Measurements from ENCODE around the gene TUBB8B.
A peak's percentile ranks its signal among the peaks of the same experiment; 100 is the strongest.
"Not testable (repeated sequence)": the region's sequence is repeated elsewhere in the genome, so short reads cannot be mapped to it uniquely, and the experiment has no call there.

TUBB8B gene

DNA sequence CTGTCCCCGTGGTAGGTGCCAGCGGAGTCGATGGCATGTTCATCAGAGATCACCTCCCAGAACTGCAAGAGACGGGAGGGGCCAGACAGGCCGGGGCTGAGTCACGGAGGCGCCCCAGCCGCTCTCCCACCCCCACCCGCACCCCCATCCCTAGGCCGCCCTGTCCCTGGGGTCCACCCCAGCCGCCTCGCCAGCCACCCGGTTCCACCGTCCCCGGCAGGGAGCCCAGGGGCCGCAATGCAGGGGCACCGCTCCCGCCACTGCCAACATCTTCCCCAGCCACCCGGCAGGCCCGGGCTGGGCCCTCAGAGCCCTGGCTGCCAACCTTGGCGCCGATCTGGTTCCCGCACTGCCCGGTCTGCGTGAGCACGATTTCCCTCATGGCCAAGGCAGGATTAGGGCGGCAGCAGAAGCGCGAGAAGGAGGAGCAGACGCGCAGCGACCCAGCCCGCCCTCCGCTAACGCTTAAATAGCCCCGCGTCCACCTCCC lies at the start of gene TUBB8B:
Gene TUBB8B (minus strand): TSS at position 440 of the 490 bp plus-strand sequence. CDS start 58 bp downstream, at position 382.
- not testable (repeated sequence) for DNase-seq

DNA sequence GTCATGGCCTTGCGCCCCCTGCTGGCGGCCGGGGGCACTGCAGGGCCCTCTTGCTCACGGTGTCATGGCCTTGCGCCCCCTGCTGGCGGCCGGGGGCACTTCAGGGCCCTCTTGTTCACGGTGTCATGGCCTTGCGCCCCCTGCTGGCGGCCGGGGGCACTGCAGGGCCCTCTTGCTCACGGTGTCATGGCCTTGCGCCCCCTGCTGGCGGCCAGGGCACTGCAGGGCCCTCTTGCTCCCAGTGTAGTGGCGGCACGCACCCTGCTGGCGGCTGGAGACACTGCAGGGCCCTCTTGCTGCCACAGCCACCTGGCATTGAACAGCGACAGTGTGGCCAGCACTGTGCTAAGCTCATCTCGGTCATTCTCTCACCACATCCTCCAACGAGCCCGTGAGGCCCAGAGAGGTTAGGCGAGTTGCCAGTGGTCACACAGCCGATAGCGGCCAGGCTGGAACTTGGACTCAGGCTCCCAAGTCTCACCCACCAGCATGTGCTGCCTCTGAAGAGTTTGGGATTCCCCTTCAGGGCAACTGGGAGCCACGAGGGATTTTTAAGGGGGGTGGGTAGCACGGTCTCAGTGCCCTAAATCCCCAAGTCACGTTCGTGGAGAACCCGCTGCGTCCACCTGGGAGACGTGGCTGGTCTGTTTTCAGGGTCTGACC lies 48.0 kb upstream of the TUBB8B start:
- DNase-seq: peak; percentile 19

DNA sequence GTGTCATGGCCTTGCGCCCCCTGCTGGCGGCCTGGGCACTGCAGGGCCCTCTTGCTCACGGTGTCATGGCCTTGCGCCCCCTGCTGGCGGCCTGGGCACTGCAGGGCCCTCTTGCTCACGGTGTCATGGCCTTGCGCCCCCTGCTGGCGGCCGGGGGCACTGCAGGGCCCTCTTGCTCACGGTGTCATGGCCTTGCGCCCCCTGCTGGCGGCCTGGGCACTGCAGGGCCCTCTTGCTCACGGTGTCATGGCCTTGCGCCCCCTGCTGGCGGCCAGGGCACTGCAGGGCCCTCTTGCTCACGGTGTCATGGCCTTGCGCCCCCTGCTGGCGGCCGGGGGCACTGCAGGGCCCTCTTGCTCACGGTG lies 47.3 kb upstream of the TUBB8B start:
- DNase-seq: not testable (repeated sequence)

DNA sequence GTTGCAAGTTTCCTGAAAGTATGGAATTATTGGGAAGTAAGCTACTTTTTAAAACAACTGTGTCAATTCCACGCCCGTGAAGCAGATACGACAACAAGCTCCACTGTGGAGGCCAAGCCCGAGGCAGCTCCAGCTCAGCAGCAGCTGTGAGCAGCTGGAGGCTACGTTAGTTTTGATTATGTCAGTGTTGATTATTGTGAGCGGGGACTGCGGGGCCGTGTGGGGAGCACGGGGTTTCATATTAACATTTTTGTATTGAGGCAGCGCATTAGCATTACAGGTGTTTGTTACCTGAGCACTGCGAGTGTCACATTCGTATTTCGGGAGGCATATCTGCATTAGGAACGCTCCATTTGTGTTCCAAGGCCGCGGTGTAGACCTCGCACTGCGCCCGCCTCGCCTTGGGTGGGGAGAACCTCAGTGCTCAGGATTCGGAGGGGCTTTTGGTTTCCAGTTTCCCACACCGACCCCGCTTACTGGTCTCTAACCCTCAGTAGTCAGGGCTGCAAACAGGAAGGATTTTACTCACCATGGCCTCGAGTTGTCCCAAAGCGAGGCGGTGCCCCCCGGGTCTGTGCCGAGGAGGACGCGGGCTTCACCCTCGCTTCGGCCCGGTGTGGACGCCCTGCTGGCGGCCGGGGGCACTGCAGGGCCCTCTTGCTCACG lies 46.8 kb upstream of the TUBB8B start:
- DNase-seq: not testable (repeated sequence)

DNA sequence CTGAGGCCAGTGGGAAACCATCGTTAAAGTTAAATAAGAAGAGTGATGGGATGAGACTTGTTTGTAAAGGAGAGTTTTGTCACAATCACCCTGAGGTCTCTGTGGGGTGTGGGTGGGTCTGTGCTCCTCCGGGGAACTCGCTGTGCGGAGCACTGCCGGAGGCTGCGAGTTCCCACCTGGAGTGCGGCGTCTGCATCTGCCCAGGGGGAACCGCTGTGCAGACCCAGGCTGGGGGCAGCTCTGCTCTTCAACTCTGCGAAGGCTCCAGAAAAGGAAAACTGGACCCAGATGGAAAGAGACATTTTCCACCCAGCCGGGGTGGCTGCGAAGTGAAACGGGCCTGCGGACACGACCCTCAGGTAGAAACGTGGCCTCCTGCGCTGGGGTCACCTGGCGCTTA lies 46.2 kb upstream of the TUBB8B start:
- DNase-seq: not testable (repeated sequence)

DNA sequence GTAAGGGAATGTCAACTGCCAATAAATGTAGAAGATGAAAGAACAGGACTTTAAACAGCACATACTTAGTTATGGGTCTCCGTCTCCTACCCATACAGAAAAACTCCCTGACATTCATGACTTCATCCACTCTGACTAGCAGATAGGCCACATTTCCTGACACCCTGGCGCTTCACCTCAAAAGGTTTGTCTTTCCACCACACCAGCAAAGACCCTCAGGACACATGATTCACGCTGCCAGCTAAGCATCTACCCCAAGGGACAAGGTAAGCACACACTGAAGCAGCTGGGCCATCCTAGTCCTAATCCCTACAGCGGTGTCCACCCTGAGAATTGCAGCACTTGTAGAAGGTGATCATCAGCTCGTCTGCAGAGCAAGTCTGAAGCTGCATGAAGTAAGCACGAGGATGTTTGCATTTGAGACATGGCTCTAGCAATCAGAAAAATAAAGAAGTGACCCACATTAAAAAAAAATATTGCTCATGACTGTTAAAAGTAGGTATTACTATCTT lies 44.5 kb upstream of the TUBB8B start:
- not testable (repeated sequence) for DNase-seq

DNA sequence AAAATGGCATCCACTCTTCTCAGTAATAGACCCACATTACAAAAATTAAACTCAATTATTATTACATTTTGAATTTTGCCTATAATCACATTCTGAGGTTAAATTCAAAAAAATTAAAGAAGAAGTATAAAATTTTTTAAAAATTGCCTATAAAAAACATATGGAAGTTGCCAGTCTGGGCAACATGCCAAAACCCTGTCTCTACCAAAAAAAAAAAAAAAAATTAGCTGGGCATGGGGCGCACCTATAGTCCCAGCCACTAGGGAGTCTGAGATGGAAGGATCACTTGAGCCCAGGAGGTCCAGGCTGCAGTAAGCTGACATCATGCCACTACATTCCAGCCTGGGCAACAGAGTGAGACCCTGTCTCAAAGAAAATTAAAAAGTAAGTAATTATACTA lies 42.1 kb upstream of the TUBB8B start:
- not testable (repeated sequence) for DNase-seq

DNA sequence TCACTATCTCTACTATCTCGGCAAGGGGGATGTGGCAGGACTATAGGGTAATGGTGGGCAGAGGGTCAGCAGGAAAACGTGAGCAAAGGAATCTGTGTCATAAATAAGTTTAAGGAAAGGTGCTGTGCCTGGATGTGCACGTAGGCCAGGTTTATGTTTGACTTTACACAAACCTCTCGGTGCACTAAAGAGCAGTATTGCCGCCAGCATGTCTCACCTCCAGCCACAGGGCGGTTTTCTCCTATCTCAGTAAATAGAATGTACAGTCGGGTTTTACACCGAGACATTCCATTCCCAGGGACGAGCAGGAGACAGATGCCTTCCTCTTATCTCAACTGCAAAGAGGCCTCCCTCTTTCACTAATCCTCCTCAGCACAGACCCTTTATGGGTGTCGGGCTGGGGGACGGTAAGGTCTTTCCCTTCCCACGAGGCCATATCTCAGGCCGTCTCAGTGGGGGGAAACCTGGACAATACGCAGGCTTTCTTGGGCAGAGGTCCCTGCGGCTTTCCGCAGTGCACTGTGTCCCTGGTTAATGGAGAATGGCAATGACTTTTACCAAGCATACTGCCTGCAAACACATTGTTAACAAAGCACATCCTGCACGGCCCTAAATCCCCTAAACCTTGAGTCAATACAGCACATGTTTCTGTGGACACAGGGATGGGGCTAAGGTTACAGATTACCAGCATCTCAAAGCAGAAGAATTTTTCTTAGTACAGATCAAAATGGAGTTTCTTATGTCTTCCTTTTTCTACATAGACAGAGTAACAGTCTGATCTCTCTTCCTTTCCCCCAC lies 41.2 kb upstream of the TUBB8B start:
- DNase-seq: not testable (repeated sequence)

DNA sequence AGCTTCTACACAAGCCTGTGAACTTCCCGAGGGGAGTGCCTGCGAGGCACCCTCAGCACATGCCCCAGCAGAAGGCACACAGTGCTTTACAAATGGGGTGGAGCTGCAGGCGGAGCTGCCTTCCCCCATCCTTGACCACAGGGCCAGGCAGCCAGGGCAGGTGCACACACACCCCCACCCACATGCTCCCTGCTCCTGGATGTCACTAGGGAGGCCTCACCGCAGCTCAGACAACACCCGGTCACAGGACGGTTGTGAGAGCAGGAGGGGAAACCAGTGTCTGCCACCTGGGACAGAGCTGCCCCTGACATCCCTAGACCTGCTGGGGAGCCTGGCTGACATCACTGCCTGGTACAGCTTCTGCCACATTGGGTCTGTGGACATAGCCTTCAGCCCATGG lies 39.7 kb upstream of the TUBB8B start:
- DNase-seq: not testable (repeated sequence)

DNA sequence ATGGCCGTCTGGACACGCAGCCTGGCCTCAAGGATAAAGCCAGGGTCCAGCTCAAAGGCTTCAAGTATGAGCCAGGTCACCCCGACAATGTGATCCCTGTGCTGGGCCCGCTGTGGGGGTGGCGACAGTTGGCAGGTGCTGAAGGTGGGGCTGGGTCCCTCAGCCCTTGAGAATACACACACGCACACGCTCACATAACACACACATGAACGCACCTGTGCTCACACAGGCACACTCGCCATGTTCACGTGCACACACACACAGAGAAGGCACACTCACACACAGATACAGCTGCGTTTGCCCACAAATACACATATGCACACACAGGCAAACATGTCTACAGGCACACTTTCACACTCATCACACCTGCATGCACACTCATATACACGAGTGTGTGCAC lies 35.4 kb upstream of the TUBB8B start:
- DNase-seq: not testable (repeated sequence)

DNA sequence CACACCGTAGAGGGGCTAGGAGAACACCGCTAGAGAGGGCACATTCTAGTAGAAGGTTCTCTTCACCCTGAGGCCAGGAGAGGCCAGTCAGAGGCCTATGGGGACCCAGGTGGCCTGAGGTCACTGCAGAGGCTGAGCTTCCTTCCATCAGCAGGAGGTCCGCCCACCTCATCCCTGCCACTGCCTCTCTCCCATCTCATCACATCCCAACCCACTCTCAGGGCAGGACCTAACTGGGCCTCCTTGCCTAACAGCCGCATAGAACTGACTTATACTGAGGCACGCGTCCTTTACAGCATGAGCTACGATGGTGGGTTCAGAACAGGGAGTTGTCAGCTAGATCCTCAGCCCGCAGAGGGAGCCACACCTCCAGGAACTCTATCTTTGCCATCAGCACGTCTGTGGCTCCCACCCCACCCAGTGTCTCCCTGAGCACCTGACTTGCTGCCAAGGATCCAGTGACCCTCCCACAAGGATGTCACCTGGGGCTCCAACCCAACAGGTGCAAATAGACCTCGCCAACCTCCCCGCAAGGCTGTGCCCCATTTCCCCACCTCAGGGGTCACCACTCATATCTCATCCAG lies 33.3 kb upstream of the TUBB8B start:
- DNase-seq: not testable (repeated sequence)

DNA sequence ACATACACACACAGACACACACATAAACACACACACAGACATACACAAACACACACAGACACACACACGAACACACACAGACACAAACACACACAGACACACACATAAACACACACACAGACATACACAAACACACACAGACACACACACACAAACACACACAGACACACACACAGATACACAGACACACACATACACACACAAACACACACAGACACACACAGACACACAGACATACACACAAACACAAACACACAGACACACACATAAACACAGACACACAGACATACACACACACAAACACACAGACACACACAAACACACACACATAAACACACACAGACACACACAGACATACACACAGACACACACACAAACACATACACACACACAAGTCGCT lies 31.5 kb upstream of the TUBB8B start:
- DNase-seq: not testable (repeated sequence)

DNA sequence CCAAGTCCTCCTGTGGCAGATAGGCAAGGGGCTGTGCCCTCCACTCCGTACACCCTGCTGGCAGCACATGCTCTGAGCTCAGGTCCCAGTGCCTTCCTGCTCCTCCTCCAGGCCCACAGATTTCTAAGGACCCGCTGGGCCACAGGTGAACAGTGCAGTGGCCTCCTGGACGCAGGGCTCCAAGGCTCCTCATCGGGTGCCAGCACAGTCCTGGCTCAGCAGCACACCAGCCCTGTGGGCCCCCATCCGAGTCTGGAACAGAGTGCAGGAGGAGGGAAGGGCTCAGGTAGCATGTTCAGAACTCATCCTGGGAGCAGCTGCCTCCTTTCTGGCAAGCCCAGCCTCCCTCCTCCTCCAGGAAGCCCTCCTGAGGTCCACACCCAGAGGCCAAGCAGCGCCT lies 30.8 kb upstream of the TUBB8B start:
- not testable (repeated sequence) for DNase-seq

DNA sequence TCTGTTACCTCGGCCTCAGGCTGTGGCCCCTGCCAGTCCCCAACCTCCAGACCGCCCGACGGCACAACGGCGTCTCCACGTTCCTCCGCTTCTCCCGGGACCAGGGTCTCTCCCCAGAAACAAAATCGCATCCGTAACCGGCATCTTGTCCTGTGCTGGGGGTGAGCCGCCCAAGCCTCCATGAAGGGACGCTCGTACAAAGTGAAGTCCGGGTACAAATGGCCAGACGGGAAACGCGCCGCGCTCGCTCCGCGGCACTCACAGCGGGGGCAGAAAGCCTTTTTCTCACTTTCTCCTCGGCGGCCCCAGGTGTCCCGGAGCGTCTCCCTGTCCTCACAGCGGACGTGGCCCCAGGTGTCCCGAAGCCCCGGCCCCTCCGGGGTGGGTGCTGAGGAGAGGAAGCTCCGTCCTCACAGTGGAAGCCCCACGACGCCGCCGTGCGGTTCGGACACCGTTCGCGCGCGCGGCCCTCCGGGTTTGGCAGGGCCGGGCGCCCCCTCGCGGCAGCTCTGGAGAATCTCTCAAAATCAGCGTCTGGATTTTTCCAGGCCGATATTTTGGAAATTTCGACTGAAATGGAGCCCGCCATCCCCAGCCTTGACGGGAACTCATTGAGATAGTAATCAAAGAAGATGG lies 26.2 kb upstream of the TUBB8B start:
- DNase-seq: not testable (repeated sequence)

DNA sequence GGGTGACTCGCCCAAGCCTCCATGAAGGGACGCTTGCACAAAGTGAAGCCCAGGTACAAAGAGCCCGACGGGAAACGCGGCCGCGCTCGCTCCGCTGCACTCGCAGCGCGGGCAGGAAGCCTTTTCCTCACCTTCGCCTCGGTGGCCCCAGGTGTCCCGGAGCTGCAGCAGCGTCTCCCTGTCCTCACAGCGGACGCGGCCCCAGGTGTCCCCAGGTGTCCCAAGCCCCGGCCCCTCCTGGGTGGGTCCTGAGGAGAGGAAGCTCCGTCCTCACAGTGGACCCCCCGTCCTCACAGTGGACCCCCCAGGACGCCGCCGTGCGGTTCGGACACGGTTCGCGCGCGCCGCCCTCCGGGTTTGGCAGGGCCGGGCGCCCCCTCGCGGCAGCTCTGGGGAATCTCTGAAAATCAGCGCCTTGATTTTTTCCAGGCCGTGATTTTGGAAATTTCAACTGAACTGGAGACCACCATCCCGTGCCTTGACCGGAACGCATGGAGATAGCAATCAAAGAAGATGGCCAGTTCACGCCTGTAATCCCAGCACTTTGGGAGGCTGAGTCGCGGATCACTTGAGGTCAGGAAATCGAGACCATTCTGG lies 23.9 kb upstream of the TUBB8B start:
- DNase-seq: not testable (repeated sequence)

DNA sequence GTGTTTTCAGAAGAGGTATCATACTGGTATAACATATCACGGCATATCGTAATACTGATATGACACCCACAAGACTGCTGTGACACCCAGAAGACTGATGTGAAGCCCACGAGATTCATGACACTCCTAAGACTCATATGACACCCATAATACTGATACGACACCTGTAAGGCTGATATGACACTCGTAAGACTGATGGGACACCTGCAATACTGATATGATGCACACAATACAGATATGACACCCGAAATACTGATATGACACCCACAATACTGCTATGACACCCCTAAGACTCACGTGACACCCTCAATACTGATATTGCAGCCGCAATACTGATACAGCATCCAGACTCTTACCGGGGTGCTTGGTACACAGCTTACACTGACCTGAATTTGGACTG lies 18.3 kb upstream of the TUBB8B start:
- DNase-seq: not testable (repeated sequence)

DNA sequence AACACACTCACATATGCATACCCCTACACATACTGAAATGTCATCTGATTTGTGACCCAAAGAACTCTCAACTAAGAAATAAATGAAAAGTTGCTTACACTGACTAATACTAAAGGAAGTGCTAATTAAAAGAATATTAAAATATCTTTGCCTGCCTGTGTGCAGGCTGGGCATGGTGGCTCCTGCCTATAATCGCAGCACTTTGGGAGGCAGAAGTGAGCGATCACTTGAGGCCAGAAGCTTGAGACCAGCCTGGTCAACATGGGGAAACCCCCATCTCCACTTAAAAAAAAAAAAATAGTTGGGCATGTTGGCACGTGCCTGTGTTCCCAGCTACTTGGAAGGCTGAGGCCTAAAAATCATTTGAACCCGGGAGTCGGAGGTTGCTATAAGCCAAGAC lies 14.9 kb upstream of the TUBB8B start:
- not testable (repeated sequence) for DNase-seq

DNA sequence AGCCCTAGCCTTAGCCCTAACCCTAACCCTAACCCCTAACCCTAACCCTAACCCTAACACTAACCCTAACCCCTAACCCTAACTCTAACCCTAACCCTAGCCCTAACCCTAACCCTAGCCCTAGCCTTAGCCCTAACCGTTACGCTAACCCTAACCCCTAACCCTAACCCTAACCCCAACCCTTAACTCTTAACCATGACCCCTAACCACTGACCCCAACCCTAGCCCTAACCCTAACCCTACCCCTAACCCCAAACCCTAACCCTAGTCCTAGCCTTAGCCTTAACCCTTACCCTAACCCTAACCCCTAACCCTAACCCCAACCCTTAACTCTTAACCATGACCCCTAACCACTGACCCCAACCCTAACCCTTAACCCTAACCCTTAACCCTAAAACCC lies 14.2 kb upstream of the TUBB8B start:
- DNase-seq: not testable (repeated sequence)

DNA sequence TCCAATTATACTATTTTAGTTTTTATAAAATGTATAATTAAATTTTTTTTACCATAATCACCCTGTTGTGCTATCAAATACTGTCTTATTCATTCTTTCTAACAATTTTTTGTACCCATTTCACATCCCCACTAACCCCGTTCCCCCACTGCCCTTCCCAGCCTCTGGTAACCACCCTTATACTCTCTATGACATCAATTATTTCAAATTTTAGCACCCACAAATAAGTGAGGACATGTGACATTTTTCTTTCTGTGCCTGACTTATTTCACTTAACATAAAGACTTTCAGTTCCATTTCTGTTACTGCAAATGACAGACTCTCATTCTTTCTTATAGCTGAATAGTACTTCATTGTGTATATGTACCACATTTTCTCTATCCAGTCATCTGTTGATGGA lies 5.0 kb upstream of the TUBB8B start:
- DNase-seq: not testable (repeated sequence)

DNA sequence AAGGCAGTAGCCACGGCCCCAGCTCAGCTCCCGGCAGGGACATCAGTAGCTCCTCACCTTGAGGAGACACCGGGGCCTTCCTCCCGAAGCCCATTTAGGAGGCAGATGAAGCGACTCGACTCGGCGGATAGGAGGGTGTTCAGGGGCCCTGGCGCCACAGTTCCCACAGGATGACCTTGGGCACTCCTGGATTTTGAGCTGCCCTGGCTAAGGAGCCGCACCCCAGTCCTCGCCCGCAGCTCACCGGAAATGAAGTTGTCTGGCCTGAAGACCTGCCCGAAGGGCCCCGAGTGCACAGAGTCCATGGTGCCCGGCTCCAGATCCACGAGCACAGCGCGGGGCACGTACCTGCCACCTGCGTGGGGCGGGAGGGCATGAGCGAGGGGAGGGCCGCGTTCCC lies 719 bp downstream of the TUBB8B start:
- not testable (repeated sequence) for DNase-seq

DNA sequence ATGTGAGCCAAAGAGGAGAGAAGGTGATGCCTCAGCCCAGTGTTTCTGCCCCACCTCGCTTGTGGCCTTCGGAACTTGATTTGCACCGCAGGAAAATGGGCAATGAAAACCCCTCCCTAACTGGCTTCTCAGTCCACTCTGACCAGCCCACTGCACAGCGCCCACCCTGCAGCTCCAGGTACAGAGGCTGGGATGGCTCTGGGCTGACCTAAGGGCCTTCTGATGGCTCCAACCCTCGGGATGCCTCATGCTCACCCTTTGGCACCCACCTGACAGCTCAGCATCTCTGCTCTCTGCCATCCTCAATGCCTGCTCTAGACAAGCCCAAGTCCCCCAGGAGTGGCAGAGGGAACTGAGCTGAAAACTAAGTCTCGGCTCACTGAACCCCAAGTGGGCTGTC lies 36.2 kb downstream of the TUBB8B start:
- DNase-seq: not testable (repeated sequence)

DNA sequence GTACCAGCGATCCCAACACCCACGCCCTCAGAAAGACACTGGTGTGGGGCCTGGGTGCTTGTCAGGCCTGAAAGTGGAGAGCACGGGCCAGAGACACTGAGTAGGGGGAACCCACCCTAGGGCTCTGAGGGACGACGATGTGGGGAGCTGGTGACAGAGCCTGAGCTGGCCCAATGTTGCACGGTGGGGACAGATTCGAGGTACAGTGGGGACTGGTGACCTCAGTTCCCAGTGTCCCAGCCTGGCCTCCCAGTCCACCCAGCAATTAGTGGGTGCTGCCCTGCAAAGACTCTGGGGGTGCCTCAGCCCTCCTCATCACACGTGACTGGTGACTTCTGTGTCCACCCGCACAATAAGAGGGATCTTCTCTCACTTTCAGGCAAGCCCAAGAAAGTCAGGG lies 36.6 kb downstream of the TUBB8B start:
- DNase-seq: not testable (repeated sequence)

Measured in CD4-positive, alpha-beta T cell treated with Interleukin-17A for 1 hour (primary cell).